ENCODE results near the gene ADARB2. TPM values are rescaled to one million over a fixed set of nuclear protein-coding genes. Genes with fewer than 3 reads are reported as not detected.

ADARB2 gene
- total and polyA plus RNA-seq, 3 donors from 2014 or later, result 8.5 to 13.0 (median 10.4) TPM

GRCh38 chr10:1600861-1601260 is 136.5 kb downstream of the ADARB2 start:
- H3K4me3 ChIP-seq, result no peak overlapping the region
- DNase-seq, result no peak
- no peak overlapping the region for H3K27ac ChIP-seq
- intact Hi-C loops (cut with DNase I; ENCODE audit: low total_unique reads), result no loop called here
- no peaks in the 10 kb centered on the region for H3K36me3 ChIP-seq (ENCODE audit: low read depth, missing control alignments)
- no peak for TF ChIP-seq POLR2A (IDR thresholded peaks at IDR 0.05)
- TF ChIP-seq CTCF (IDR thresholded peaks at IDR 0.05), result no peak
- H3K27me3 ChIP-seq, result no peaks in the 10 kb centered on the region
- H3K4me1 ChIP-seq, result no peaks in the 10 kb centered on the region
- 79 to 89% methylated on average over 7 to 9 of the region's 9 CpGs for WGBS, 2 donors
- H3K9me3 ChIP-seq, result no peaks in the 10 kb centered on the region

GRCh38 chr10:1598393-1599153 is 138.8 kb downstream of the ADARB2 start:
- intact Hi-C loops (cut with DNase I; ENCODE audit: low total_unique reads), result no loop called here
- Histone ChIP-seq H3K36me3 (ENCODE audit: low read depth, missing control alignments) (no peaks in the 10 kb centered on the region), H3K27ac (no peak overlapping the region), H3K27me3 (no peaks in the 10 kb centered on the region), H3K4me3 (no peak overlapping the region), H3K9me3 (no peaks in the 10 kb centered on the region), H3K4me1 (no peaks in the 10 kb centered on the region)
- WGBS, 2 donors, result 87 to 89% methylated on average over 20 of the region's 20 CpGs
- no peak for DNase-seq
- no peak for TF ChIP-seq CTCF (IDR thresholded peaks at IDR 0.05)
- no peak for TF ChIP-seq POLR2A (IDR thresholded peaks at IDR 0.05)

- TF ChIP-seq POLR2A (IDR thresholded peaks at IDR 0.05), result no peak
- no peak for TF ChIP-seq CTCF (IDR thresholded peaks at IDR 0.05)
- intact Hi-C loops (cut with DNase I; ENCODE audit: low total_unique reads), result no loop called here
- no peak for DNase-seq
- Histone ChIP-seq H3K27ac (no peak overlapping the region), H3K4me1 (no peaks in the 10 kb centered on the region), H3K4me3 (no peak overlapping the region), H3K9me3 (no peaks in the 10 kb centered on the region), H3K27me3 (no peaks in the 10 kb centered on the region), H3K36me3 (ENCODE audit: low read depth, missing control alignments) (no peaks in the 10 kb centered on the region)
- 76 to 81% methylated on average over 1 of the region's 1 CpG for WGBS, 2 donors
These were observed 139.8 kb downstream of the ADARB2 start for GRCh38 chr10:1597370-1598146.

GRCh38 chr10:1596482-1597099 is 140.7 kb downstream of the ADARB2 start:
- WGBS, 2 donors, result 81 to 84% methylated on average over 17 to 18 of the region's 18 CpGs
- Histone ChIP-seq H3K9me3 (no peaks in the 10 kb centered on the region), H3K4me3 (no peak overlapping the region), H3K27me3 (no peaks in the 10 kb centered on the region), H3K27ac (no peak overlapping the region), H3K4me1 (no peaks in the 10 kb centered on the region), H3K36me3 (ENCODE audit: low read depth, missing control alignments) (no peaks in the 10 kb centered on the region)
- DNase-seq, result no peak
- intact Hi-C loops (cut with DNase I; ENCODE audit: low total_unique reads), result no loop called here
- no peak for TF ChIP-seq POLR2A (IDR thresholded peaks at IDR 0.05)

- intact Hi-C loops (cut with DNase I; ENCODE audit: low total_unique reads), result no loop called here
- Histone ChIP-seq H3K36me3 (ENCODE audit: low read depth, missing control alignments) (no peaks in the 10 kb centered on the region), H3K27me3 (no peaks in the 10 kb centered on the region), H3K4me1 (no peaks in the 10 kb centered on the region), H3K9me3 (no peaks in the 10 kb centered on the region), H3K4me3 (no peak overlapping the region), H3K27ac (no peak overlapping the region)
- DNase-seq, result no peak
- WGBS, 2 donors, result 74 to 91% methylated on average over 3 to 5 of the region's 5 CpGs
- TF ChIP-seq POLR2A (IDR thresholded peaks at IDR 0.05) (no peak), CTCF (IDR thresholded peaks at IDR 0.05) (no peak)
These were observed 141.6 kb downstream of the ADARB2 start for GRCh38 chr10:1595726-1596125.

All from testis (tissue), 3 donors.